Prostate gland (tissue), 2 donors: ENCODE results near the gene EOGT. TPM values are rescaled to one million over a fixed set of nuclear protein-coding genes. Genes with fewer than 3 reads are reported as not detected.

Experiments
- DNase-seq: peaks from one replicate; pipeline ENCODE4 v3.0.0-alpha.2; 2019; ENCODE audit warnings: low spot score
- H3K27ac ChIP-seq, 2 donors: fragments of 200-600 bp; sonication (generic); 2 replicates each; pipeline ENCODE4 v1.5.1; 2017 to 2019
- H3K27me3 ChIP-seq: fragments of 200-600 bp; sonication (generic); replicated peaks from 2 replicates; pipeline ENCODE4 v1.5.1; 2019; ENCODE audit not compliant: insufficient read depth
- H3K36me3 ChIP-seq, 2 donors: fragments of 200-600 bp; sonication (generic); 1 replicate in 1 of 2; 2 replicates in 1 of 2; pipeline versions ENCODE4 v1.5.1 to v1.8.1; 2017 to 2019
- H3K4me1 ChIP-seq: fragments of 200-600 bp; sonication (generic); replicated peaks from 2 replicates; pipeline ENCODE4 v1.5.1; 2019
- H3K4me3 ChIP-seq, 2 donors: fragments of 200-600 bp; sonication (generic); 2 replicates each; pipeline ENCODE4 v1.5.1; 2017 to 2019
- H3K9me3 ChIP-seq: fragments of 200-600 bp; sonication (generic); 2 replicates; pipeline ENCODE4 v1.5.1; 2017
- POLR2A ChIP-seq: fragments of 450-650 bp; IDR thresholded peaks from one replicate; pipeline ENCODE4 v1.6.1; 2016; ENCODE audit warnings: antibody characterized with exemption, mild to moderate bottlenecking
- POLR2AphosphoS5 ChIP-seq: sonication (generic); formaldehyde crosslinking; IDR thresholded peaks from one replicate; pipeline ENCODE4 v1.6.1; 2017; ENCODE audit warnings: antibody characterized with exemption
- WGBS: methylation state at CpG from one replicate; pipeline ENCODE4 v1.1.5; 2018; 5-methylcytosine and 5-hydroxymethylcytosine counted together
- intact Hi-C: fragments of 100-400 bp; cut with DNase I; formaldehyde crosslinking; loops from one replicate; pipeline ENCODE4 v1.14.2; 2022
- total RNA-seq, 2 donors: library from RNA; depleted of rRNA; stranded (reverse); fragments of >200 nt; gene quantifications; one replicate each; pipeline ENCODE4 v1.1.0, GENCODE V29; 2016
- TF ChIP-seq, protein P1 (sequence below), 4 experiments: fragments of 200-600 bp in 2 of 4; fragments of 450-650 bp in 2 of 4; sonication (generic) in 2 of 4; IDR thresholded peaks; 1 replicate in 3 of 4; 2 replicates in 1 of 4; pipeline ENCODE4 v1.5.1; 2016 to 2019; ENCODE audit warnings: antibody characterized with exemption in 4 of 4, mild to moderate bottlenecking in 2 of 4, moderate library complexity in 2 of 4

Gene EOGT
- total RNA-seq, 2 donors from 2014 or later: 40.4 to 42.8 TPM

DNA sequence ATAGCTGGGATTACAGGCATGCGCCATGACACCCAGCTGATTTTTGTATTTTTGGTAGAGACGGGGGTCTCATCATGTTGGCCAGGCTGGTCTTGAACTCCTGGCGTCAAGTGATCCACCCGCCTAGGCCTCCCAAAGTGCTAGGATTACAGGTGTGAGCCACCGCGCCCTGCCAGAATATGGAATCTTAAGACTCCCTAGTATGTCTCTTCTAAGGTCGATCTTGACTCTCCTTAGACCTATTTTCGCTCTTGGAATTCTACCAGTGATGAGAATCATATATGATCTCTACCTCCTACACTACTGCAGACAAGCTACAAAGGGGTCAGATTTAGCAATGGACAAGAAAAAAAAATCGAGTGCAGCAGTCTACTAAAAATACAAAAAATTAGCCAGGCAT is 19.3 kb upstream of the EOGT start:
- H3K27me3 ChIP-seq: no peaks in the 10 kb centered on the region
- TF ChIP-seq POLR2A (no peak), POLR2AphosphoS5 (no peak)
- TF ChIP-seq, protein P1, sequence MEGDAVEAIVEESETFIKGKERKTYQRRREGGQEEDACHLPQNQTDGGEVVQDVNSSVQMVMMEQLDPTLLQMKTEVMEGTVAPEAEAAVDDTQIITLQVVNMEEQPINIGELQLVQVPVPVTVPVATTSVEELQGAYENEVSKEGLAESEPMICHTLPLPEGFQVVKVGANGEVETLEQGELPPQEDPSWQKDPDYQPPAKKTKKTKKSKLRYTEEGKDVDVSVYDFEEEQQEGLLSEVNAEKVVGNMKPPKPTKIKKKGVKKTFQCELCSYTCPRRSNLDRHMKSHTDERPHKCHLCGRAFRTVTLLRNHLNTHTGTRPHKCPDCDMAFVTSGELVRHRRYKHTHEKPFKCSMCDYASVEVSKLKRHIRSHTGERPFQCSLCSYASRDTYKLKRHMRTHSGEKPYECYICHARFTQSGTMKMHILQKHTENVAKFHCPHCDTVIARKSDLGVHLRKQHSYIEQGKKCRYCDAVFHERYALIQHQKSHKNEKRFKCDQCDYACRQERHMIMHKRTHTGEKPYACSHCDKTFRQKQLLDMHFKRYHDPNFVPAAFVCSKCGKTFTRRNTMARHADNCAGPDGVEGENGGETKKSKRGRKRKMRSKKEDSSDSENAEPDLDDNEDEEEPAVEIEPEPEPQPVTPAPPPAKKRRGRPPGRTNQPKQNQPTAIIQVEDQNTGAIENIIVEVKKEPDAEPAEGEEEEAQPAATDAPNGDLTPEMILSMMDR (IDR thresholded peaks at IDR 0.05): no peak
- H3K27ac ChIP-seq: no peak overlapping the region
- no peaks in the 10 kb centered on the region for H3K9me3 ChIP-seq
- intact Hi-C loops: no loop called here
- H3K4me3 ChIP-seq: no peak overlapping the region
- no peak for DNase-seq
- WGBS: 95% methylated on average over 9 of the region's 9 CpGs
- H3K4me1 ChIP-seq: no peaks in the 10 kb centered on the region
- peaks cover 6 to 8% of the 10 kb centered on the region in 2 donors for H3K36me3 ChIP-seq

DNA sequence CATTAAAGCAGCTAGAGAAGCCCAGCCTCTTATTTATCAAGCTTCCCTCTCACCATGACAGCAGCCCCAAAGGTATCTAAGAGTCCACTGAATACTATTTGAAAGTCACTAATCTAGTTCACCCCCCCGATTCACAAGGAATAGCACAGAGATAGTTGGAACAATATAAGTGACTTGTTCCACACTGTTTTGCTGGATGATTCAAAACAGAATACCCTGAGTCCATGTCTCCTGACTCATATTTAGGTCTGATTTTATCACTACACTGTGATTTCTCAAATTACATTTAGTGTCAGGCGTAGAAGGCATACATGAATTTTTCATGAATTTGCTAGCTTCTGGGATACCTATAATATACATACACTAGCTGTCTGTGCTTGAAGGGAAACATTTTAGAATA is 18.7 kb upstream of the EOGT start:
- TF ChIP-seq POLR2A: no peak
- TF ChIP-seq, protein P1 (IDR thresholded peaks at IDR 0.05): no peak
- TF ChIP-seq POLR2AphosphoS5: no peak
- H3K36me3 ChIP-seq: peaks cover 6 to 8% of the 10 kb centered on the region in 2 donors
- WGBS: 82% methylated on average over 2 of the region's 2 CpGs
- no peaks in the 10 kb centered on the region for H3K4me1 ChIP-seq
- intact Hi-C loops: no loop called here
- H3K27me3 ChIP-seq: no peaks in the 10 kb centered on the region
- H3K4me3 ChIP-seq: no peak overlapping the region
- no peak for DNase-seq
- H3K9me3 ChIP-seq: no peaks in the 10 kb centered on the region
- H3K27ac ChIP-seq: no peak overlapping the region

DNA sequence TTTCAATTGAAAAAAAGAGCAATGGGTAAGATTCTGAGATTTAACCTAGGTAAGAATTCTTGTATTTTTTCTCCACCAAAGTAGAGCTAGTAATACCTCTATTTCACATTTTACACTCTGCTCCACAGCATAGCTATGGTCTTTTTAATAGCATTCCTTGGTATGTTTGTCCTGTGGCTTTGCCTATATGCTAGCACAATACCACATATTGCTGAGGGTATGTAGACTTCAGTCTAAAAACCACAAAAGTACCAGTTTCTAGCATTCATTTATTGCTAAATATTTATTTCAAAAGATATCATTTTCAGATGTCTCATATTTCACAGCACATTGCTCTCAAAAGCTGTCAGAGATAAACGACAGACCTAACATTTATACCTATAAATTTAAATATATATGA is 18.2 kb upstream of the EOGT start:
- Histone ChIP-seq H3K4me3 (no peak overlapping the region), H3K9me3 (no peaks in the 10 kb centered on the region), H3K27ac (no peak overlapping the region), H3K36me3 (peaks cover 6 to 8% of the 10 kb centered on the region in 2 donors), H3K27me3 (no peaks in the 10 kb centered on the region), H3K4me1 (no peaks in the 10 kb centered on the region)
- 64% methylated on average over 1 of the region's 1 CpG for WGBS
- TF ChIP-seq POLR2AphosphoS5: no peak
- TF ChIP-seq, protein P1 (IDR thresholded peaks at IDR 0.05): no peak
- TF ChIP-seq POLR2A: no peak
- intact Hi-C loops: no loop called here
- no peak for DNase-seq

DNA sequence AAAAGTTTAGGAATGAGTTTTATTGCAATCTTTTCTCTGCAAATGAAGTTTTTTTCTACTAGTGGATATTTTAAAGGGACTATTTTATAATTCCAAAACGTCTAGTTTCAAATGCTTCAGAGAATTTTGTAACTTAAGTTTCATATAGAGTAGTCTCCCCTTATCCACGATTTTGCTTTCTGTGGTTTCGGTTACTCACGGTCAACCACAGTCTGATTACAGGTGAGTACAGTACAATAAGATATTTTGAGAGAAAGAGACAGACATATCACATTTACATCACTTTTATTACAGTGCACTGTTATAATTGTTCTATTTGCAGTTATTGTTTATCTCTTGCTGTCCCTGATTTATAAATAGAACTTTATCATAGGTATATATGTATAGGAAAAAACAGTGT is 7.4 kb upstream of the EOGT start:
- no peaks in the 10 kb centered on the region for H3K4me1 ChIP-seq
- TF ChIP-seq, protein P1 (IDR thresholded peaks at IDR 0.05): no peak
- no peak for TF ChIP-seq POLR2AphosphoS5
- TF ChIP-seq POLR2A: no peak

DNA sequence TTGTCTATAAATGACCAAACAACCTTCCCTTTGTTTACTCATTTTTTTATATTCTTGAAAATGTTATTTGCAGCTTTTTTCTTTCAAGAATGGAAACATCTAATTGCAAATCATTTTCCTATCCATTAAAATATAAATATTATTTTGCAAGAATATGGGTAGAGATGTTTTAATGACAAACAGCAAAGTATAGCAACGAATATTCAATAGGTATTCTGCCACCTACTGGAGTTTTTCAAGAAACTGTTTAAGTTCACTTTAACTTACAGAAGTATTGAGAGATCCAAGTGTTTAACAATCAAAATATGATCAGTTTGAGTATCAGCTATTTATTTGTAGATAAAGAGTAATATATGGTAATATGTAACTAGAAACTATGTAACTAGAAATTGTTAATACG is 6.9 kb upstream of the EOGT start:
- H3K27me3 ChIP-seq: no peaks in the 10 kb centered on the region
- DNase-seq: no peak
- peaks cover 0 to 6% of the 10 kb centered on the region in 2 donors for H3K36me3 ChIP-seq
- H3K4me1 ChIP-seq: no peaks in the 10 kb centered on the region
- H3K4me3 ChIP-seq: no peak overlapping the region
- TF ChIP-seq POLR2A (no peak), POLR2AphosphoS5 (no peak)
- TF ChIP-seq, protein P1 (IDR thresholded peaks at IDR 0.05): peak in 1 of 4 experiments; percentile 16
- no peaks in the 10 kb centered on the region for H3K9me3 ChIP-seq
- H3K27ac ChIP-seq: no peak overlapping the region
- whole genome bisulfite sequencing: 46% methylated on average over 2 of the region's 2 CpGs
- intact Hi-C loops: no loop called here

More for the DNA sequence above, 7.4 kb upstream of the EOGT start:
- WGBS: 73% methylated on average over 4 of the region's 4 CpGs
- Histone ChIP-seq H3K36me3 (peaks cover 0 to 6% of the 10 kb centered on the region in 2 donors), H3K27me3 (no peaks in the 10 kb centered on the region), H3K9me3 (no peaks in the 10 kb centered on the region), H3K4me3 (no peak overlapping the region), H3K27ac (no peak overlapping the region)
- intact Hi-C loops: no loop called here
- DNase-seq: no peak
